H1 (cell line): ENCODE results near the gene SLC26A1. TPM values are rescaled to one million over a fixed set of nuclear protein-coding genes. Genes with fewer than 3 reads are reported as not detected.

Source experiments
- CTCF ChIA-PET: fragments of 300-600 bp; sonication (Branson Sonifier 250); formaldehyde crosslinking; loops from one replicate; lab custom pipeline; 2021; ENCODE audit not compliant: partially characterized antibody; lab: Charles Lee
- POLR2A ChIA-PET: fragments of 300-600 bp; sonication (Branson Sonifier 250); formaldehyde crosslinking; loops from one replicate; lab custom pipeline; 2021; ENCODE audit warnings: inconsistent platforms; ENCODE audit not compliant: partially characterized antibody; lab: Charles Lee
- DNase-seq, 2 experiments: peaks; one replicate each; pipeline versions ENCODE4 v3.0.0 to v3.0.0-alpha.2; 2010 to 2022; ENCODE audit warnings: low spot score in 2 of 2, low read depth in 1 of 2, mixed read lengths in 1 of 2
- FAIRE-seq: peaks from 2 replicates; lab custom pipeline; 2011; peaks lifted over from hg19 to GRCh38; lab: Jason Lieb, UNC
- H2AFZ ChIP-seq: 2 replicates; pipeline ENCODE4 v1.8.1; 2012; ENCODE audit warnings: low read length, inconsistent platforms
- H2AK5ac ChIP-seq: 2 replicates; pipeline ENCODE4 v1.6.1; 2013; ENCODE audit warnings: low read depth, low read length
- H2BK120ac ChIP-seq: replicated peaks from 2 replicates; pipeline ENCODE3; 2013; ENCODE audit warnings: low read depth, low read length, inconsistent platforms
- H2BK12ac ChIP-seq: 2 replicates; pipeline ENCODE4 v1.6.1; 2013; ENCODE audit warnings: low read depth, low read length
- H2BK15ac ChIP-seq: 2 replicates; pipeline ENCODE4 v1.6.1; 2013; ENCODE audit warnings: low read length
- H2BK20ac ChIP-seq: 2 replicates; pipeline ENCODE4 v1.6.1; 2013; ENCODE audit warnings: low read length
- H2BK5ac ChIP-seq: 2 replicates; pipeline ENCODE4 v1.6.1; 2013; ENCODE audit warnings: low read depth, low read length
- H3K14ac ChIP-seq: 2 replicates; pipeline ENCODE4 v1.6.1; 2013; ENCODE audit warnings: inconsistent platforms; ENCODE audit not compliant: insufficient read length
- H3K18ac ChIP-seq: 2 replicates; pipeline ENCODE4 v1.6.1; 2013; ENCODE audit warnings: low read length; ENCODE audit errors: extremely low read depth
- H3K23ac ChIP-seq: 2 replicates; pipeline ENCODE4 v1.6.1; 2013; ENCODE audit warnings: inconsistent platforms; ENCODE audit not compliant: insufficient read length
- H3K23me2 ChIP-seq: 2 replicates; pipeline ENCODE4 v1.6.1; 2013; ENCODE audit warnings: low read depth, low read length
- H3K27ac ChIP-seq: 2 replicates; pipeline ENCODE4 v1.6.1; 2011; ENCODE audit warnings: low read depth, low read length, inconsistent platforms
- H3K27me3 ChIP-seq, 4 experiments: replicated peaks in 1 of 4; 1 replicate in 1 of 4; 2 replicates in 3 of 4; pipeline versions ENCODE4 v1.6.1 to v1.8.1; 2011 to 2013; ENCODE audit warnings: low read length in 3 of 4, mild to moderate bottlenecking in 3 of 4, inconsistent platforms in 2 of 4, mixed read lengths in 2 of 4, moderate library complexity in 1 of 4; ENCODE audit not compliant: control insufficient read depth in 3 of 4, insufficient read depth in 3 of 4; ENCODE audit errors: extremely low read depth in 1 of 4
- H3K36me3 ChIP-seq, 4 experiments: 2 replicates each; pipeline versions ENCODE4 v1.6.1 to v1.8.1; 2011 to 2013; ENCODE audit warnings: mild to moderate bottlenecking in 4 of 4, low read length in 3 of 4, moderate library complexity in 2 of 4, control low read depth in 1 of 4, inconsistent platforms in 1 of 4; ENCODE audit not compliant: insufficient read depth in 4 of 4, control insufficient read depth in 2 of 4
- H3K4ac ChIP-seq: replicated peaks from 2 replicates; pipeline ENCODE3; 2013; ENCODE audit warnings: low read length, low read depth, mixed read lengths, inconsistent platforms; ENCODE audit not compliant: insufficient read length
- H3K4me1 ChIP-seq, 4 experiments: replicated peaks in 1 of 4; 1 replicate in 1 of 4; 2 replicates in 3 of 4; pipeline versions ENCODE4 v1.6.1 to v1.8.1; 2011 to 2013; ENCODE audit warnings: low read length in 3 of 4, inconsistent platforms in 2 of 4, mixed read lengths in 1 of 4; ENCODE audit not compliant: insufficient read depth in 4 of 4, control insufficient read depth in 3 of 4
- H3K4me2 ChIP-seq, 2 experiments: 2 replicates each; pipeline versions ENCODE4 v1.6.1 to v1.8.1; 2011 to 2013; ENCODE audit warnings: low read depth in 2 of 2, low read length in 2 of 2, control low read depth in 1 of 2, inconsistent platforms in 1 of 2, mild to moderate bottlenecking in 1 of 2; ENCODE audit not compliant: insufficient read depth in 1 of 2
- H3K4me3 ChIP-seq, 4 experiments: fragments of 200-600, 300-600 bp in 1 of 4; sonication (generic), shearing (Covaris generic), sonication (Bioruptor Twin) in 1 of 4; 2 replicates each; pipeline versions ENCODE4 v1.5.1 to v1.8.1; 2011 to 2016; ENCODE audit warnings: low read length in 4 of 4, low read depth in 3 of 4, control low read depth in 2 of 4, inconsistent platforms in 2 of 4, mild to moderate bottlenecking in 2 of 4, mixed read lengths in 1 of 4, moderate library complexity in 1 of 4; ENCODE audit not compliant: insufficient read depth in 2 of 4; ENCODE audit errors: extremely low read depth in 1 of 4
- H3K56ac ChIP-seq: replicated peaks from 2 replicates; pipeline ENCODE3; 2013; ENCODE audit warnings: low read depth, mild to moderate bottlenecking, mixed read lengths, low read length, inconsistent platforms; ENCODE audit not compliant: insufficient read length
- H3K79me1 ChIP-seq: 2 replicates; pipeline ENCODE4 v1.6.1; 2013; ENCODE audit warnings: low read depth, low read length, control low read depth
- H3K79me2 ChIP-seq, 2 experiments: 2 replicates each; pipeline versions ENCODE4 v1.6.1 to v1.8.1; 2012 to 2013; ENCODE audit warnings: low read length in 2 of 2, mild to moderate bottlenecking in 2 of 2, inconsistent platforms in 1 of 2; ENCODE audit not compliant: insufficient read depth in 2 of 2, control insufficient read depth in 1 of 2
- H3K9ac ChIP-seq, 4 experiments: replicated peaks in 1 of 4; 1 replicate in 1 of 4; 2 replicates in 3 of 4; pipeline versions ENCODE4 v1.6.1 to v1.8.1; 2011 to 2013; ENCODE audit warnings: low read depth in 3 of 4, low read length in 3 of 4, control low read depth in 2 of 4, mild to moderate bottlenecking in 2 of 4, moderate library complexity in 2 of 4, inconsistent platforms in 1 of 4; ENCODE audit errors: extremely low read depth in 1 of 4
- H3K9me3 ChIP-seq, 2 experiments: 2 replicates each; pipeline versions ENCODE4 v1.6.1 to v1.8.1; 2012 to 2013; ENCODE audit warnings: mild to moderate bottlenecking in 2 of 2, moderate library complexity in 2 of 2, control low read depth in 1 of 2, inconsistent platforms in 1 of 2, low read depth in 1 of 2, low read length in 1 of 2, mixed read lengths in 1 of 2; ENCODE audit not compliant: insufficient read depth in 2 of 2
- H4K20me1 ChIP-seq, 2 experiments: replicated peaks in 1 of 2; 2 replicates each; pipeline versions ENCODE3 to v1.8.1; 2011 to 2013; ENCODE audit warnings: inconsistent platforms in 2 of 2, low read length in 2 of 2, mild to moderate bottlenecking in 1 of 2; ENCODE audit not compliant: insufficient read depth in 2 of 2, control insufficient read depth in 1 of 2
- H4K5ac ChIP-seq: 2 replicates; pipeline ENCODE4 v1.6.1; 2013; ENCODE audit warnings: low read length, low read depth, mixed read lengths, inconsistent platforms; ENCODE audit not compliant: insufficient read length
- H4K8ac ChIP-seq: 2 replicates; pipeline ENCODE4 v1.8.0; 2013; ENCODE audit warnings: mild to moderate bottlenecking, moderate library complexity, low read length, inconsistent platforms; ENCODE audit not compliant: insufficient read depth; ENCODE audit errors: extremely low read depth
- H4K91ac ChIP-seq: replicated peaks from 2 replicates; pipeline ENCODE3; 2013; ENCODE audit warnings: low read length, mixed read lengths, inconsistent platforms; ENCODE audit not compliant: insufficient read length
- WGBS, 2 experiments: shearing (Covaris generic) in 1 of 2; methylation state at CpG; one replicate each; pipeline versions ENCODE4 v1.1.6 to v1.1.7; 2013 to 2015; ENCODE audit warnings: low lambda C conversion rate in 2 of 2, mixed read lengths in 2 of 2, inconsistent platforms in 1 of 2, low coverage in 1 of 2, missing lambda C conversion rate in 1 of 2; ENCODE audit not compliant: insufficient replicate concordance in 2 of 2, insufficient coverage in 1 of 2, insufficient read length in 1 of 2; ENCODE audit errors: extremely low coverage in 1 of 2, missing lambda C conversion rate in 1 of 2; 5-methylcytosine and 5-hydroxymethylcytosine counted together
- polyA plus RNA-seq, 7 experiments: library from polyadenylated mRNA; depleted of rRNA in 3 of 7; stranded (reverse) in 5 of 7; unstranded in 2 of 7; fragments of >200 nt in 5 of 7; fragments of 200-250 nt in 2 of 7; gene quantifications; 1 replicate in 5 of 7; 2 replicates in 1 of 7; 4 replicates in 1 of 7; pipeline versions ENCODE4 v1.2.1 to v1.2.3, GENCODE V29; 2011 to 2013; ENCODE audit warnings: missing spikeins in 2 of 7, mixed read lengths in 2 of 7
- total RNA-seq: library from RNA; stranded (reverse); fragmentation: NEBNext Ultra II Directional; extraction: Animal tissue kit (Norgen Biotek cat#: 25700); gene quantifications from 2 replicates; pipeline ENCODE4 v1.2.1, GENCODE V29; 2021

Gene SLC26A1
- total and polyA plus RNA-seq, 2 of the 8 experiments (the other 6 are each of a cell fraction or from before 2014, with no cell fraction given) = 0.11 TPM; not detected in 1

DNA sequence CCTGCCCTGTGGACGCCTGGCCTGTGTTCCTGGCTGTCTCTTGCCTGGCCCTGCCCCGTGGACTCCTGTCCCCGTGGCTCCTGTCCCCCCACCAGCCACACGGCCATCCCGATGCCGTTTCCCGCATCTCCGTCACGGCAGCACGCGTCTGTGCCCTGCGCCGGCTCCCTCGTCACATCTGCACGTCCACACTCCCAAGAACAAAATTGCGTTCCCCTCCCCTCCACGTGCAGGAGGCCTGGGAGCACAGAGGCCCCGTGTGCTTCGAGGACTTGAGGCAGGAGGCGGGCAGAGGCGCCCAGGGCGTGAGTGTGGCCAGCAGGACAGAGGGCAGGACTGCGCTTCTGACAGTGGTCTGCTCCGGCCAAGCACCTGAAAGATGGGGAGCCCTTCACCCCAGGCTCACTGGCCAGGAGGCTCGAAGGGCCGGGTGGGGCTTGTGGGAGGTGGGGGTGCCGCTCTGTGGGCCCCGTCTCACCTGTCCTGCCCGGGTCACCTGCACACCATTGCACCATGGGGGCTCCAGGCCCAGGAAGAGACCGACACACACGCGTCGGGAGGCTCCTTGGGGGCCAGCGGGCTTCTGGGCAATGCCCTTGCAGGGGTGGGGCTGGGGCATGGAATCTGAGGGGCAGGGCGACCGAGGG is 35.5 kb upstream of the SLC26A1 start:
- Histone ChIP-seq H3K4me2 (no peak overlapping the region), H2BK20ac (no peak overlapping the region), H2BK15ac (no peak overlapping the region), H3K36me3 (peaks cover 0 to 9% (median 8%) of the 10 kb centered on the region in 4 experiments; a peak in 5 of 8 replicates), H3K14ac (no peak overlapping the region), H3K56ac (no peak overlapping the region), H3K27me3 (0 out of 7 replicates have a peak, but pooled peaks cover 0 to 5% (median 0%) of the 10 kb centered on the region in 4 experiments), H3K79me2 (no peaks in the 10 kb centered on the region), H4K91ac (no peak overlapping the region), H2BK120ac (no peak overlapping the region), H3K79me1 (no peaks in the 10 kb centered on the region), H2AK5ac (0 out of 2 replicates have a peak overlapping the region, but pooled peaks have one; percentile 75), H2BK5ac (no peak overlapping the region), H2BK12ac (no peak overlapping the region), H3K4me1 (peaks cover 0 to 12% (median 4%) of the 10 kb centered on the region in 4 experiments; a peak in 4 of 7 replicates), H3K4me3 (no peak overlapping the region), H4K20me1 (peaks cover 0 to 14% of the 10 kb centered on the region in 2 experiments), H3K23ac (no peak overlapping the region), H3K23me2 (no peaks in the 10 kb centered on the region; the same call in 1 of the 2 replicates), H3K18ac (no peak overlapping the region), H3K27ac (no peak overlapping the region), H2AFZ (no peak overlapping the region), H3K9me3 (no peaks in the 10 kb centered on the region), H4K8ac (no peak overlapping the region; the same call in 1 of the 2 replicates), H3K9ac (no peak overlapping the region), H3K4ac (no peak overlapping the region), H4K5ac (no peak overlapping the region)
- POLR2A ChIA-PET = no interaction called here
- WGBS, 2 experiments = 91% methylated on average over 32 of the region's 36 CpGs; no CpG with 5 or more reads in 1 of the 2 experiments
- DNase-seq = no peak
- FAIRE-seq = no peak
- CTCF ChIA-PET = interaction anchor here (0.6 to 2.1 kb wide), 2 partner anchors 9 to 661 kb away, joined by 4 to 6 read pairs; no protein-coding TSS in a partner anchor
